Measurements from ENCODE around the gene APOL5. TPM values are rescaled to one million over a fixed set of nuclear protein-coding genes. Genes with fewer than 3 reads are reported as not detected.

APOL5 gene
- total RNA-seq, 1 donor from 2014 or later: not detected

- intact Hi-C loops (cut with DNase I): no loop called here
- no peak for DNase-seq
- ATAC-seq (ENCODE audit: poor library complexity): no peak
These were observed 12.5 kb upstream of the APOL5 start for GRCh38 chr22:35705141-35705540.

GRCh38 chr22:35708453-35708852 lies 9.2 kb upstream of the APOL5 start:
- no peak for DNase-seq
- intact Hi-C loops (cut with DNase I): no loop called here
- ATAC-seq (ENCODE audit: poor library complexity): peak; percentile 48

GRCh38 chr22:35708917-35709316 lies 8.8 kb upstream of the APOL5 start:
- ATAC-seq (ENCODE audit: poor library complexity) (no peak), DNase-seq (no peak)
- intact Hi-C loops (cut with DNase I): no loop called here

- intact Hi-C loops (cut with DNase I): no loop called here
- no peak for ATAC-seq (ENCODE audit: poor library complexity)
These were observed 6.3 kb upstream of the APOL5 start for GRCh38 chr22:35711336-35711735.

GRCh38 chr22:35712672-35713071 lies 5.0 kb upstream of the APOL5 start:
- intact Hi-C loops (cut with DNase I): no loop called here
- no peak for DNase-seq
- ATAC-seq (ENCODE audit: poor library complexity): no peak

More at GRCh38 chr22:35711336-35711735, 6.3 kb upstream of the APOL5 start:
- no peak for DNase-seq

- ATAC-seq (ENCODE audit: poor library complexity) (no peak), DNase-seq (no peak)
- intact Hi-C loops (cut with DNase I): no loop called here
These were observed 1.7 kb downstream of the APOL5 start for GRCh38 chr22:35719212-35719875.

- no peak for ATAC-seq (ENCODE audit: poor library complexity)
- intact Hi-C loops (cut with DNase I): no loop called here
These were observed 4.3 kb downstream of the APOL5 start for GRCh38 chr22:35721960-35722359.

GRCh38 chr22:35725521-35725920 lies 7.8 kb downstream of the APOL5 start:
- DNase-seq (no peak), ATAC-seq (ENCODE audit: poor library complexity) (no peak)
- intact Hi-C loops (cut with DNase I): no loop called here

More at GRCh38 chr22:35721960-35722359, 4.3 kb downstream of the APOL5 start:
- no peak for DNase-seq

GRCh38 chr22:35726398-35726797 lies 8.7 kb downstream of the APOL5 start:
- no peak for ATAC-seq (ENCODE audit: poor library complexity)
- intact Hi-C loops (cut with DNase I): no loop called here
- no peak for DNase-seq

- intact Hi-C loops (cut with DNase I): no loop called here
- ATAC-seq (ENCODE audit: poor library complexity) (no peak), DNase-seq (no peak)
These were observed 9.3 kb downstream of the APOL5 start for GRCh38 chr22:35726933-35727332.

GRCh38 chr22:35727436-35727835 lies 9.8 kb downstream of the APOL5 start:
- no peak for DNase-seq
- ATAC-seq (ENCODE audit: poor library complexity): no peak
- intact Hi-C loops (cut with DNase I): no loop called here

- intact Hi-C loops (cut with DNase I): no loop called here
- ATAC-seq (ENCODE audit: poor library complexity) (no peak), DNase-seq (no peak)
These were observed 11.1 kb downstream of the APOL5 start for GRCh38 chr22:35728639-35729308.

GRCh38 chr22:35729309-35729698 lies 11.6 kb downstream of the APOL5 start:
- intact Hi-C loops (cut with DNase I): no loop called here
- ATAC-seq (ENCODE audit: poor library complexity): no peak
- DNase-seq: no peak

- no peak for ATAC-seq (ENCODE audit: poor library complexity)
- DNase-seq: no peak
- intact Hi-C loops (cut with DNase I): no loop called here
These were observed 13.6 kb downstream of the APOL5 start for GRCh38 chr22:35731321-35731720.

- no peak for DNase-seq
- intact Hi-C loops (cut with DNase I): no loop called here
- ATAC-seq (ENCODE audit: poor library complexity): no peak
These were observed 14.4 kb downstream of the APOL5 start for GRCh38 chr22:35732116-35732515.

GRCh38 chr22:35733036-35733435 lies 15.4 kb downstream of the APOL5 start:
- DNase-seq (no peak), ATAC-seq (ENCODE audit: poor library complexity) (no peak)
- intact Hi-C loops (cut with DNase I): no loop called here

- intact Hi-C loops (cut with DNase I): no loop called here
- DNase-seq (no peak), ATAC-seq (ENCODE audit: poor library complexity) (peak; percentile 70)
These were observed 16.3 kb downstream of the APOL5 start for GRCh38 chr22:35733791-35734516.

- ATAC-seq (ENCODE audit: poor library complexity) (no peak), DNase-seq (no peak)
- intact Hi-C loops (cut with DNase I): no loop called here
These were observed 16.8 kb downstream of the APOL5 start for GRCh38 chr22:35734517-35734827.

- DNase-seq (no peak), ATAC-seq (ENCODE audit: poor library complexity) (no peak)
- intact Hi-C loops (cut with DNase I): no loop called here
These were observed 17.9 kb downstream of the APOL5 start for GRCh38 chr22:35735542-35735941.

GRCh38 chr22:35736166-35736565 lies 18.5 kb downstream of the APOL5 start:
- no peak for DNase-seq
- intact Hi-C loops (cut with DNase I): no loop called here
- ATAC-seq (ENCODE audit: poor library complexity): no peak

Data from Right ventricle myocardium superior (tissue), 1 donor.